H1 (cell line): ENCODE measurements around the gene BUD23. TPM values are rescaled to one million over a fixed set of nuclear protein-coding genes. Genes with fewer than 3 reads are reported as not detected.

ENCODE experiments used
- CTCF ChIA-PET: fragments of 300-600 bp; sonication (Branson Sonifier 250); formaldehyde crosslinking; loops from one replicate; lab custom pipeline; 2021; ENCODE audit not compliant: partially characterized antibody; lab: Charles Lee
- POLR2A ChIA-PET: fragments of 300-600 bp; sonication (Branson Sonifier 250); formaldehyde crosslinking; loops from one replicate; lab custom pipeline; 2021; ENCODE audit warnings: inconsistent platforms; ENCODE audit not compliant: partially characterized antibody; lab: Charles Lee
- DNase-seq, 2 experiments: peaks; one replicate each; pipeline versions ENCODE4 v3.0.0 to v3.0.0-alpha.2; 2010 to 2022; ENCODE audit warnings: low spot score in 2 of 2, low read depth in 1 of 2, mixed read lengths in 1 of 2
- FAIRE-seq: peaks from 2 replicates; lab custom pipeline; 2011; peaks lifted over from hg19 to GRCh38; lab: Jason Lieb, UNC
- H2AFZ ChIP-seq: 2 replicates; pipeline ENCODE4 v1.8.1; 2012; ENCODE audit warnings: low read length, inconsistent platforms
- H2AK5ac ChIP-seq: 2 replicates; pipeline ENCODE4 v1.6.1; 2013; ENCODE audit warnings: low read depth, low read length
- H2BK120ac ChIP-seq: replicated peaks from 2 replicates; pipeline ENCODE3; 2013; ENCODE audit warnings: low read depth, low read length, inconsistent platforms
- H2BK12ac ChIP-seq: 2 replicates; pipeline ENCODE4 v1.6.1; 2013; ENCODE audit warnings: low read depth, low read length
- H2BK15ac ChIP-seq: 2 replicates; pipeline ENCODE4 v1.6.1; 2013; ENCODE audit warnings: low read length
- H2BK20ac ChIP-seq: 2 replicates; pipeline ENCODE4 v1.6.1; 2013; ENCODE audit warnings: low read length
- H2BK5ac ChIP-seq: 2 replicates; pipeline ENCODE4 v1.6.1; 2013; ENCODE audit warnings: low read depth, low read length
- H3K14ac ChIP-seq: 2 replicates; pipeline ENCODE4 v1.6.1; 2013; ENCODE audit warnings: inconsistent platforms; ENCODE audit not compliant: insufficient read length
- H3K18ac ChIP-seq: 2 replicates; pipeline ENCODE4 v1.6.1; 2013; ENCODE audit warnings: low read length; ENCODE audit errors: extremely low read depth
- H3K23ac ChIP-seq: 2 replicates; pipeline ENCODE4 v1.6.1; 2013; ENCODE audit warnings: inconsistent platforms; ENCODE audit not compliant: insufficient read length
- H3K23me2 ChIP-seq: 2 replicates; pipeline ENCODE4 v1.6.1; 2013; ENCODE audit warnings: low read depth, low read length
- H3K27ac ChIP-seq: 2 replicates; pipeline ENCODE4 v1.6.1; 2011; ENCODE audit warnings: low read depth, low read length, inconsistent platforms
- H3K27me3 ChIP-seq, 4 experiments: replicated peaks in 1 of 4; 1 replicate in 1 of 4; 2 replicates in 3 of 4; pipeline versions ENCODE4 v1.6.1 to v1.8.1; 2011 to 2013; ENCODE audit warnings: low read length in 3 of 4, mild to moderate bottlenecking in 3 of 4, inconsistent platforms in 2 of 4, mixed read lengths in 2 of 4, moderate library complexity in 1 of 4; ENCODE audit not compliant: control insufficient read depth in 3 of 4, insufficient read depth in 3 of 4; ENCODE audit errors: extremely low read depth in 1 of 4
- H3K36me3 ChIP-seq, 4 experiments: 2 replicates each; pipeline versions ENCODE4 v1.6.1 to v1.8.1; 2011 to 2013; ENCODE audit warnings: mild to moderate bottlenecking in 4 of 4, low read length in 3 of 4, moderate library complexity in 2 of 4, control low read depth in 1 of 4, inconsistent platforms in 1 of 4; ENCODE audit not compliant: insufficient read depth in 4 of 4, control insufficient read depth in 2 of 4
- H3K4ac ChIP-seq: replicated peaks from 2 replicates; pipeline ENCODE3; 2013; ENCODE audit warnings: low read length, low read depth, mixed read lengths, inconsistent platforms; ENCODE audit not compliant: insufficient read length
- H3K4me1 ChIP-seq, 4 experiments: replicated peaks in 1 of 4; 1 replicate in 1 of 4; 2 replicates in 3 of 4; pipeline versions ENCODE4 v1.6.1 to v1.8.1; 2011 to 2013; ENCODE audit warnings: low read length in 3 of 4, inconsistent platforms in 2 of 4, mixed read lengths in 1 of 4; ENCODE audit not compliant: insufficient read depth in 4 of 4, control insufficient read depth in 3 of 4
- H3K4me2 ChIP-seq, 2 experiments: 2 replicates each; pipeline versions ENCODE4 v1.6.1 to v1.8.1; 2011 to 2013; ENCODE audit warnings: low read depth in 2 of 2, low read length in 2 of 2, control low read depth in 1 of 2, inconsistent platforms in 1 of 2, mild to moderate bottlenecking in 1 of 2; ENCODE audit not compliant: insufficient read depth in 1 of 2
- H3K4me3 ChIP-seq, 4 experiments: fragments of 200-600, 300-600 bp in 1 of 4; sonication (generic), shearing (Covaris generic), sonication (Bioruptor Twin) in 1 of 4; 2 replicates each; pipeline versions ENCODE4 v1.5.1 to v1.8.1; 2011 to 2016; ENCODE audit warnings: low read length in 4 of 4, low read depth in 3 of 4, control low read depth in 2 of 4, inconsistent platforms in 2 of 4, mild to moderate bottlenecking in 2 of 4, mixed read lengths in 1 of 4, moderate library complexity in 1 of 4; ENCODE audit not compliant: insufficient read depth in 2 of 4; ENCODE audit errors: extremely low read depth in 1 of 4
- H3K56ac ChIP-seq: replicated peaks from 2 replicates; pipeline ENCODE3; 2013; ENCODE audit warnings: low read depth, mild to moderate bottlenecking, mixed read lengths, low read length, inconsistent platforms; ENCODE audit not compliant: insufficient read length
- H3K79me1 ChIP-seq: 2 replicates; pipeline ENCODE4 v1.6.1; 2013; ENCODE audit warnings: low read depth, low read length, control low read depth
- H3K79me2 ChIP-seq, 2 experiments: 2 replicates each; pipeline versions ENCODE4 v1.6.1 to v1.8.1; 2012 to 2013; ENCODE audit warnings: low read length in 2 of 2, mild to moderate bottlenecking in 2 of 2, inconsistent platforms in 1 of 2; ENCODE audit not compliant: insufficient read depth in 2 of 2, control insufficient read depth in 1 of 2
- H3K9ac ChIP-seq, 4 experiments: replicated peaks in 1 of 4; 1 replicate in 1 of 4; 2 replicates in 3 of 4; pipeline versions ENCODE4 v1.6.1 to v1.8.1; 2011 to 2013; ENCODE audit warnings: low read depth in 3 of 4, low read length in 3 of 4, control low read depth in 2 of 4, mild to moderate bottlenecking in 2 of 4, moderate library complexity in 2 of 4, inconsistent platforms in 1 of 4; ENCODE audit errors: extremely low read depth in 1 of 4
- H3K9me3 ChIP-seq, 2 experiments: 2 replicates each; pipeline versions ENCODE4 v1.6.1 to v1.8.1; 2012 to 2013; ENCODE audit warnings: mild to moderate bottlenecking in 2 of 2, moderate library complexity in 2 of 2, control low read depth in 1 of 2, inconsistent platforms in 1 of 2, low read depth in 1 of 2, low read length in 1 of 2, mixed read lengths in 1 of 2; ENCODE audit not compliant: insufficient read depth in 2 of 2
- H4K20me1 ChIP-seq, 2 experiments: replicated peaks in 1 of 2; 2 replicates each; pipeline versions ENCODE3 to v1.8.1; 2011 to 2013; ENCODE audit warnings: inconsistent platforms in 2 of 2, low read length in 2 of 2, mild to moderate bottlenecking in 1 of 2; ENCODE audit not compliant: insufficient read depth in 2 of 2, control insufficient read depth in 1 of 2
- H4K5ac ChIP-seq: 2 replicates; pipeline ENCODE4 v1.6.1; 2013; ENCODE audit warnings: low read length, low read depth, mixed read lengths, inconsistent platforms; ENCODE audit not compliant: insufficient read length
- H4K8ac ChIP-seq: 2 replicates; pipeline ENCODE4 v1.8.0; 2013; ENCODE audit warnings: mild to moderate bottlenecking, moderate library complexity, low read length, inconsistent platforms; ENCODE audit not compliant: insufficient read depth; ENCODE audit errors: extremely low read depth
- H4K91ac ChIP-seq: replicated peaks from 2 replicates; pipeline ENCODE3; 2013; ENCODE audit warnings: low read length, mixed read lengths, inconsistent platforms; ENCODE audit not compliant: insufficient read length
- BRCA1 ChIP-seq: IDR thresholded peaks from 2 replicates; pipeline ENCODE4 v1.6.1; 2012; ENCODE audit warnings: low read depth, low read length, improper control_type of control experiment
- CBX8 ChIP-seq: fragments of 300-800, 300-1000 bp; sonication (generic); IDR thresholded peaks from 2 replicates; pipeline ENCODE4 v1.7.1; 2016; ENCODE audit warnings: low read depth, low read length, borderline replicate concordance
- CTBP2 ChIP-seq: IDR thresholded peaks from 2 replicates; pipeline ENCODE4 v1.7.0; 2011; ENCODE audit warnings: borderline replicate concordance, mild to moderate bottlenecking, moderate library complexity, mixed read lengths, low read length; ENCODE audit not compliant: insufficient read depth, insufficient read length
- POU5F1 ChIP-seq: IDR thresholded peaks from 2 replicates; pipeline ENCODE4 v1.6.1; 2011; ENCODE audit warnings: low read depth, mild to moderate bottlenecking, low read length, moderate library complexity
- SIN3A ChIP-seq, 2 experiments: IDR thresholded peaks in 1 of 2; conservative IDR thresholded peaks in 1 of 2; 2 replicates each; pipeline ENCODE4 v1.6.1; 2011 to 2012; ENCODE audit warnings: low read length in 2 of 2, improper control_type of control experiment in 1 of 2, low read depth in 1 of 2, mild to moderate bottlenecking in 1 of 2
- SIX5 ChIP-seq: IDR thresholded peaks from 2 replicates; pipeline ENCODE4 v1.6.1; 2011; ENCODE audit warnings: mild to moderate bottlenecking, low read depth, low read length
- SUZ12 ChIP-seq: fragments of 200-600 bp; sonication (generic); IDR thresholded peaks from 2 replicates; pipeline ENCODE4 v1.6.1; 2012; ENCODE audit warnings: mild to moderate bottlenecking, inconsistent platforms, low read length, moderate library complexity, mixed read lengths
- TAF7 ChIP-seq: optimal IDR thresholded peaks from 2 replicates; pipeline ENCODE3; 2011; ENCODE audit warnings: low read depth, mild to moderate bottlenecking, inconsistent platforms, low read length, moderate library complexity, borderline replicate concordance
- WGBS, 2 experiments: shearing (Covaris generic) in 1 of 2; methylation state at CpG; one replicate each; pipeline versions ENCODE4 v1.1.6 to v1.1.7; 2013 to 2015; ENCODE audit warnings: low lambda C conversion rate in 2 of 2, mixed read lengths in 2 of 2, inconsistent platforms in 1 of 2, low coverage in 1 of 2, missing lambda C conversion rate in 1 of 2; ENCODE audit not compliant: insufficient replicate concordance in 2 of 2, insufficient coverage in 1 of 2, insufficient read length in 1 of 2; ENCODE audit errors: extremely low coverage in 1 of 2, missing lambda C conversion rate in 1 of 2; 5-methylcytosine and 5-hydroxymethylcytosine counted together
- polyA plus RNA-seq, 7 experiments: library from polyadenylated mRNA; depleted of rRNA in 3 of 7; stranded (reverse) in 5 of 7; unstranded in 2 of 7; fragments of >200 nt in 5 of 7; fragments of 200-250 nt in 2 of 7; gene quantifications; 1 replicate in 5 of 7; 2 replicates in 1 of 7; 4 replicates in 1 of 7; pipeline versions ENCODE4 v1.2.1 to v1.2.3, GENCODE V29; 2011 to 2013; ENCODE audit warnings: missing spikeins in 2 of 7, mixed read lengths in 2 of 7
- total RNA-seq: library from RNA; stranded (reverse); fragmentation: NEBNext Ultra II Directional; extraction: Animal tissue kit (Norgen Biotek cat#: 25700); gene quantifications from 2 replicates; pipeline ENCODE4 v1.2.1, GENCODE V29; 2021

Gene BUD23
- total and polyA plus RNA-seq, 2 of the 8 experiments (the other 6 are each of a cell fraction or from before 2014, with no cell fraction given): 72.3 to 78.4 TPM

DNA sequence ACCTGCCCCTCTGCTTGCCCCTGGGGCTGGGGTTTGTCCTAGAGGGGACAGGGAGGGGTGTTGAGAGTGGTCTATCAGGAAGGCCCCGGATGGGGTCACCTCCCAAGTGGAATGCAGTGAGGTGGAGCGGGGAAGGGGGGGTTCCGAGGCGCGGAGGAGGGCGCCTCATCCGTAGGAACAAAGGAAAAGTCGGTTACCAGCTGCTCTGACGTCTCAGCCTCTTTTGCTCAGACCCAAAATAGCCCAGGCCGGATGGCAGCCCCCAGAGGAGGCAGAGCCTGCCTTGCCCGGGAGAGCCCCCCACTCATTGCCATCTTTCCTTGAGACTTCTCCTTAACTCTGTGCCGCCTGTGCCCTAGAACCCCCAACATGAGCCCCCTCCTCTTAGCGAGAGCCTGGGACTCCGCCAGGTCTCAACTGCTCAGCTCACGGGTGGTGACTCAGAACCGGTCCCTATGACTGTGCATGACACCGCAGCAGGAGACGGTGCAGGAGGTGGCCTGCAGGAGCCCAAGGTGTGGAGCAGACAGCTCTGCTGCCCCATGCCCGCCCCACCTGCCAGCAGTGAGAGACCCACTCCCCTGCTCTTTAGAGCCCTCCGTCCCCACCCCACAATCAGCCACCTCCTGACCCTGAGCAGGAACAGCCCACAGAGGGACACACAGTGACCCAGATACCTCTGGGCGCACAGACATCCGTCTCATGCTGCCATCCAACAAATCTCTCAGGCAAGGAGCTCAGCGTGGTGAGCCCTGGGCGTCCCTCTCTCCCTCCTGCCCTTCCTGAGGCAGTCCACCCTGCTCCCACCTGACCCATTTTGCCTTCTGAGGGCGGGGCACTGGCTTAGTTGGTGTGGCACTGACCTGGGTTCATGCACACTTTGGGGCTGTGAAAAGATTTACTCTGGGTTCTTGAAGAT is 23.0 kb downstream of the BUD23 start:
- H2BK12ac ChIP-seq: no peak overlapping the region
- H2BK120ac ChIP-seq: no peak overlapping the region
- no peak overlapping the region for H2AK5ac ChIP-seq
- H3K4me3 ChIP-seq: no peak overlapping the region
- H3K79me1 ChIP-seq: no peaks in the 10 kb centered on the region
- H3K4me1 ChIP-seq: peaks cover 0 to 19% (median 15%) of the 10 kb centered on the region in 4 experiments; a peak in 6 of 7 replicates
- H3K4me2 ChIP-seq: no peak overlapping the region
- no peak overlapping the region for H3K4ac ChIP-seq
- no peaks in the 10 kb centered on the region for H3K79me2 ChIP-seq
- peaks cover 3 to 10% of the 10 kb centered on the region in 2 experiments for H4K20me1 ChIP-seq
- H3K23ac ChIP-seq: no peak overlapping the region
- H4K8ac ChIP-seq: peak overlapping the region; percentile 68; the same call in 1 of the 2 replicates
- DNase-seq: peak in 1 of 2 experiments; percentile 47
- no peak overlapping the region for H3K18ac ChIP-seq
- H3K9ac ChIP-seq: no peak overlapping the region; a peak in 2 of 7 replicates
- no peak overlapping the region for H2BK5ac ChIP-seq
- FAIRE-seq: no peak
- ChIA-PET CTCF (interaction anchor here (0.7 to 9.7 kb wide), 12 partner anchors 8 to 188 kb away, joined by 3 to 130 read pairs (median 4); partner anchors contain the start of gene STX1A), POLR2A (interaction anchor here (0.6 to 2.2 kb wide), 14 partner anchors 10 to 107 kb away, joined by 3 to 7 read pairs (median 4); partner anchors contain the start of genes ABHD11 and STX1A)
- peaks cover 2% of the 10 kb centered on the region; the same call in 1 of the 2 replicates for H3K23me2 ChIP-seq
- no peak overlapping the region for H3K56ac ChIP-seq
- H3K36me3 ChIP-seq: no peaks in the 10 kb centered on the region; a peak in 1 of 8 replicates
- no peaks in the 10 kb centered on the region; a peak in 1 of 7 replicates for H3K27me3 ChIP-seq
- H3K27ac ChIP-seq: no peak overlapping the region
- H3K9me3 ChIP-seq: no peaks in the 10 kb centered on the region
- H4K5ac ChIP-seq: no peak overlapping the region
- H4K91ac ChIP-seq: no peak overlapping the region
- no peak overlapping the region for H2BK20ac ChIP-seq
- H2AFZ ChIP-seq: no peak overlapping the region
- 82% methylated on average over 18 of the region's 25 CpGs; no CpG with 5 or more reads in 1 of the 2 experiments for WGBS, 2 experiments
- no peak overlapping the region for H3K14ac ChIP-seq
- no peak overlapping the region for H2BK15ac ChIP-seq
- TF ChIP-seq POU5F1 (no peak), CTBP2 (no peak), TAF7 (no peak), CBX8 (no peak), BRCA1 (no peak), SUZ12 (no peak), SIN3A (conservative IDR thresholded peaks at IDR 0.05 in 1 of 2, IDR thresholded peaks at IDR 0.05 in 1 of 2; ENCODE audit: low read depth in 1 of 2, low read length in 2 of 2) (no peak), SIX5 (no peak)
